Activated T-helper 2 cell treated with anti-CD3 and anti-CD28 coated beads, Interferon-gamma antibody, Interleukin-2, Interleukin-4, amounts not matched to agents 10 μg/mL and 5 μg/mL and 100 μg/mL, durations not matched to agents 14 hours and 24 hours and 36 hours (primary cell): Measurements from ENCODE around the gene CCNT2. TPM values are rescaled to one million over a fixed set of nuclear protein-coding genes. Genes with fewer than 3 reads are reported as not detected.

ENCODE experiments used
- DNase-seq: peaks from one replicate; pipeline ENCODE4 v3.0.0; 2021; ENCODE audit warnings: low spot score
- H3K27ac Mint-ChIP-seq: one replicate; pipeline ENCODE4 v1.8.0; 2021; ENCODE audit warnings: mixed read lengths
- H3K27me3 Mint-ChIP-seq: one replicate; pipeline ENCODE4 v1.8.0; 2021; ENCODE audit warnings: low read depth, mixed read lengths
- H3K36me3 Mint-ChIP-seq: one replicate; pipeline ENCODE4 v1.8.0; 2021; ENCODE audit warnings: low read depth, mixed read lengths
- H3K4me1 Mint-ChIP-seq: one replicate; pipeline ENCODE4 v1.8.0; 2021; ENCODE audit warnings: low read depth, mixed read lengths
- H3K4me3 Mint-ChIP-seq: one replicate; pipeline ENCODE4 v1.8.0; 2021; ENCODE audit warnings: low read depth, mild to moderate bottlenecking, moderate library complexity, mixed read lengths
- H3K9me3 Mint-ChIP-seq: one replicate; pipeline ENCODE4 v1.8.0; 2021; ENCODE audit warnings: mixed read lengths
- intact Hi-C: fragments of 100-400 bp; cut with micrococcal nuclease; formaldehyde crosslinking; loops from one replicate; pipeline ENCODE4 v1.15.1; 2023
- total RNA-seq: library from RNA; stranded (reverse); gene quantifications from 2 replicates; pipeline ENCODE4 v1.2.3, GENCODE V29; 2022

The CCNT2 gene
- total RNA-seq, 1 donor from 2014 or later = 39.2 TPM

DNA sequence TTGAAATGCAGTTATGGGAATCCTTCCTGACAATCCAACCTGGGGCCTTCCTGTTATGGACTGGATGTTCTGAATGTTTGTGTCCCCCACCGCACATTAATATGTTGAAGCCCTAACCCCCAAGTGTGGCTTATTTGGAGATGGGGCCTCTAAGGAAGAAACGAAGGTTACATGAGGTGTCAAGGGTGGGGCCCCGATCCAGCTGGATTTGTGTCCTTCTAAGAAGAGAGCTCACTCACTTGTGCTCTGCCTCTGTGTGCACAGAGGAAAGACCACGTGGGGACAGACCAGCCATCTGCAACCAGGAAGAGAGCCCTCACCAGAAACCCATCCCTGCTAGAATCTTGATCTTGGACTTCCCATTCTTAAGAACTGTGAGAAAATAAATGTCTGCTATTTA is 84.2 kb downstream of the CCNT2 start:
- H3K36me3 Mint-ChIP-seq = no peaks in the 10 kb centered on the region
- H3K27me3 Mint-ChIP-seq = peaks cover 33% of the 10 kb centered on the region

DNA sequence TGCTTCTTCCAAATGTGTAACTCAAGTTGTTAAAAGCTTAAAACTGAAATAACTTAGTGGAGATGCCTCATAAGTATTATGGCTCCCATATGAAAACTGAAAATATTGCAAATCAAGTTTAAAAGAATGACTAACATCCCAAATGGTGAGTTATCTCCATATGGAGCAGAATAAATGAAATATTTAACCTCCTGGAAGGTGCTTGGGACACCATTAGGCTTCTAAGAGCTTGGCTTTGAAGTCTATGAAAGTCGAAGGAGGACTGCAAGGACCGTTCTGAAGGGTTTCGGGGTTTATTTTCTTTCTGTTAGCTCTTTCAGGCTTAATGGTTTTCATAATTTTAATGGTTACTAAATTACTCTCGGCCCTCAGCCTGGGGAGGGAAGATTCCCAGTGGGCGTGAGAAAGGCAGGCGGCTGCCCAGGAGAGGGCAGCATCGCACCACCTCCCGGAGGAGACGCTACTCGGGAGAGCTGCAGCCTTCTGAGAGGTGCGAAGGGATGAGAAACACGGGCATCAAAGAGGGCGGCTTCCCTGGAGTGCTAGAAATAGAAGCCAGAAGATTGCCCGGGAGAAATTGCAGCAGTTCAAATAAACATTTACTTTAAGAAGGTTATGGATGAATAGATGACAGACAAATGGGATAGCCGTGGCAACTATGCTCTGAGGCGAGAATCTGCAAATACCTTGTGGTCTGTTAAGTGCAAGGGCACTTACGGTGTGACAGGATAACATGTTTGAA is 85.6 kb downstream of the CCNT2 start:
- H3K36me3 Mint-ChIP-seq = no peaks in the 10 kb centered on the region
- peaks cover 28% of the 10 kb centered on the region for H3K27me3 Mint-ChIP-seq
- peaks cover 4% of the 10 kb centered on the region for H3K4me1 Mint-ChIP-seq
- no peak overlapping the region for H3K27ac Mint-ChIP-seq
- H3K4me3 Mint-ChIP-seq = no peak overlapping the region
- intact Hi-C loops = loop anchor here (1.0 to 10.0 kb wide), 5 partner anchors 251 to 793 kb away; partner anchors contain the start of genes R3HDM1 and ZRANB3
- peak; percentile 57 for DNase-seq
- no peaks in the 10 kb centered on the region for H3K9me3 Mint-ChIP-seq

More for the DNA sequence above, 84.2 kb downstream of the CCNT2 start:
- intact Hi-C loops = loop anchor here (5.0 to 10.0 kb wide), 3 partner anchors 252 to 794 kb away; no protein-coding TSS in a partner anchor
- peaks cover 4% of the 10 kb centered on the region for H3K4me1 Mint-ChIP-seq
- H3K27ac Mint-ChIP-seq = no peak overlapping the region
- H3K9me3 Mint-ChIP-seq = no peaks in the 10 kb centered on the region
- no peak overlapping the region for H3K4me3 Mint-ChIP-seq
- DNase-seq = no peak

GRCh38 chr2:135005753-135006152 is 87.1 kb downstream of the CCNT2 start:
- Mint-ChIP-seq H3K36me3 (no peaks in the 10 kb centered on the region), H3K4me3 (no peak overlapping the region), H3K27ac (no peak overlapping the region), H3K4me1 (peaks cover 9% of the 10 kb centered on the region), H3K27me3 (peaks cover 21% of the 10 kb centered on the region), H3K9me3 (no peaks in the 10 kb centered on the region)
- no peak for DNase-seq
- intact Hi-C loops = loop anchor here (2.0 to 10.0 kb wide), 4 partner anchors 47 to 525 kb away; partner anchors contain the start of genes R3HDM1, RAB3GAP1 and ZRANB3

Other genes starting within 250 kb of the CCNT2 start
- gene TMEM163, start 199.8 kb upstream of the CCNT2 start, total RNA-seq = 0.09 and 0.27 TPM in 2 replicates
- not detected in 2 replicates for gene ACMSD, start 80.2 kb upstream of the CCNT2 start, total RNA-seq
- not detected in 2 replicates for gene MAP3K19, start 128.6 kb downstream of the CCNT2 start, total RNA-seq
- 26.6 and 30.8 TPM in 2 replicates for gene RAB3GAP1, start 133.5 kb downstream of the CCNT2 start, total RNA-seq